ENCODE data around the gene PPP2R2C.

DNA sequence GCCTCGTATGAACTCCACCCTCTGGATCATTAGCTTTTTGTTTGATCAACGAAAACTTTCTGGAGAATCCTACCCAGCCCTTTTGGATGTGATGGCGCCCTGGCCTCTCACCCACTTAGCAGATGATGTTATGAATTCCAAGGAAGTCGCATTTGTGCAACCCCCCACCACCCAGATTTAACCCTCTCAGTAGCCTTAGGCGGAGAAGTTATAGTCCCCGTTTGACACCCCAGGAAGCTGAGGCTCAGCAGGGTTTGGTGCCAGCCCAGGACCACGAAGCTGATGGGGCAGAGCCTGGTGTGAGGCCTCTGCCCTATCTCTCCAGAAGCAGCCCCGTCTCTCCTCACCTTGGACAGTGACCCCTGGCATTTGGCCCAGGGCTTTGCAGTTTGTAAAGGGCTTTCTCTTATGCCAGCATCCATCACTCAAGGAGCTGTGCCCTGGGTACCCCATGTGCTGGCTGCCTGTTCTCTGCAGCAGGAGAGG lies 201.7 kb downstream of the PPP2R2C start:
- no peak for TF ChIP-seq CTCF (conservative IDR thresholded peaks at IDR 0.05; ENCODE audit: low read depth in 2 of 2)
- TF ChIP-seq JUNB (IDR thresholded peaks at IDR 0.05; ENCODE audit: unreplicated experiment), result no peak
- peak; percentile 8 for TF ChIP-seq REST (IDR thresholded peaks at IDR 0.05; ENCODE audit: unreplicated experiment)
- no peak for TF ChIP-seq POLR2AphosphoS5 (IDR thresholded peaks at IDR 0.05; ENCODE audit: low read depth)
- TF ChIP-seq EZH2phosphoT487 (IDR thresholded peaks at IDR 0.05; ENCODE audit: unreplicated experiment), result no peak

Measured in GM23338 (cell line).